ENCODE results near the gene ARMC7. TPM values are rescaled to one million over a fixed set of nuclear protein-coding genes. Genes with fewer than 3 reads are reported as not detected.

The ARMC7 gene
- total RNA-seq, 1 donor from 2014 or later = 15.4 TPM

- no peak for DNase-seq
- no peak for ATAC-seq (ENCODE audit: low read depth)
- Mint-ChIP-seq H3K36me3 (ENCODE audit: low read depth) (no peaks in the 10 kb centered on the region), H3K4me3 (no peak overlapping the region), H3K9me3 (no peaks in the 10 kb centered on the region), H3K4me1 (peaks cover 33% of the 10 kb centered on the region), H3K27me3 (peaks cover 4% of the 10 kb centered on the region), H3K27ac (no peak overlapping the region)
- CTCF ChIA-PET = no interaction called here
- no peak for TF ChIP-seq CTCF (IDR thresholded peaks at IDR 0.05)
- intact Hi-C loops (cut with micrococcal nuclease) = no loop called here
- POLR2A ChIA-PET = no interaction called here
Observed at GRCh38 chr17:75082683-75083082, 27.1 kb upstream of the ARMC7 start.

GRCh38 chr17:75084039-75084660 is 25.6 kb upstream of the ARMC7 start:
- Mint-ChIP-seq H3K4me3 (no peak overlapping the region), H3K36me3 (ENCODE audit: low read depth) (no peaks in the 10 kb centered on the region), H3K27me3 (peaks cover 4% of the 10 kb centered on the region), H3K27ac (no peak overlapping the region), H3K9me3 (no peaks in the 10 kb centered on the region), H3K4me1 (peaks cover 28% of the 10 kb centered on the region)
- DNase-seq = no peak
- TF ChIP-seq CTCF (IDR thresholded peaks at IDR 0.05) = no peak
- intact Hi-C loops (cut with micrococcal nuclease) = no loop called here
- CTCF ChIA-PET = no interaction called here
- ATAC-seq (ENCODE audit: low read depth) = no peak
- POLR2A ChIA-PET = interaction anchor here (0.6 kb wide), 1 partner anchor 39 kb away, joined by 3 read pairs; no protein-coding TSS in a partner anchor

GRCh38 chr17:75086496-75087181 is 23.1 kb upstream of the ARMC7 start:
- intact Hi-C loops (cut with micrococcal nuclease) = loop anchor here (1.0 kb wide), 1 partner anchor 9 kb away; no protein-coding TSS in a partner anchor

GRCh38 chr17:75087182-75087557 is 22.6 kb upstream of the ARMC7 start:
- H3K4me3 Mint-ChIP-seq = peak overlapping the region; percentile 80

More at GRCh38 chr17:75086496-75087181, 23.1 kb upstream of the ARMC7 start:
- CTCF ChIA-PET = interaction anchor here (1.5 to 1.7 kb wide), 2 partner anchors 27 to 125 kb away, joined by 3 read pairs; no protein-coding TSS in a partner anchor
- H3K36me3 Mint-ChIP-seq (ENCODE audit: low read depth) = no peaks in the 10 kb centered on the region
- ATAC-seq (ENCODE audit: low read depth) (no peak), DNase-seq (no peak)
- peaks cover 4% of the 10 kb centered on the region for H3K27me3 Mint-ChIP-seq
- TF ChIP-seq CTCF (IDR thresholded peaks at IDR 0.05) = no peak
- H3K4me3 Mint-ChIP-seq = peak overlapping the region; percentile 39
- H3K27ac Mint-ChIP-seq = no peak overlapping the region
- no peaks in the 10 kb centered on the region for H3K9me3 Mint-ChIP-seq
- H3K4me1 Mint-ChIP-seq = peaks cover 22% of the 10 kb centered on the region
- POLR2A ChIA-PET = interaction anchor here (2.0 to 2.1 kb wide), 2 partner anchors 8 to 10 kb away, joined by 9 to 15 read pairs; no protein-coding TSS in a partner anchor

More at GRCh38 chr17:75087182-75087557, 22.6 kb upstream of the ARMC7 start:
- H3K36me3 Mint-ChIP-seq (ENCODE audit: low read depth) = no peaks in the 10 kb centered on the region
- POLR2A ChIA-PET = interaction anchor here (0.6 to 2.1 kb wide), 7 partner anchors 8 to 164 kb away, joined by 3 to 15 read pairs (median 4); partner anchors contain the start of genes ARMC7 and NT5C
- peaks cover 4% of the 10 kb centered on the region for H3K27me3 Mint-ChIP-seq
- H3K27ac Mint-ChIP-seq = no peak overlapping the region
- ATAC-seq (ENCODE audit: low read depth) = peak; percentile 7
- CTCF ChIA-PET = interaction anchor here (1.5 to 1.7 kb wide), 2 partner anchors 27 to 126 kb away, joined by 3 read pairs; no protein-coding TSS in a partner anchor
- no peak for DNase-seq
- no peaks in the 10 kb centered on the region for H3K9me3 Mint-ChIP-seq
- intact Hi-C loops (cut with micrococcal nuclease) = loop anchor here (1.0 kb wide), 1 partner anchor 10 kb away; no protein-coding TSS in a partner anchor
- peaks cover 22% of the 10 kb centered on the region for H3K4me1 Mint-ChIP-seq
- no peak for TF ChIP-seq CTCF (IDR thresholded peaks at IDR 0.05)
